HG02623 (cell line): ENCODE measurements around the gene DEFB110.

ENCODE experiments used
- ATAC-seq: cut with Tn5 transposase; IDR thresholded peaks from one replicate; pipeline ENCODE4 v1.9.1; 2021; ENCODE audit warnings: moderate library complexity; ENCODE audit not compliant: unreplicated experiment

The DEFB110 gene

GRCh38 chr6:50021894-50022293, at the start of gene DEFB110:
TSS of gene DEFB110 (minus strand) at chr6:50021994. CDS start at chr6:50021935, 59 bp downstream.
- ATAC-seq = no peak

- no peak for ATAC-seq
Observed at GRCh38 chr6:50070101-50070500, 48.3 kb upstream of the DEFB110 start.

GRCh38 chr6:50062051-50062450, 40.3 kb upstream of the DEFB110 start:
- ATAC-seq = no peak

GRCh38 chr6:50056242-50056641, 34.4 kb upstream of the DEFB110 start:
- ATAC-seq = no peak

- ATAC-seq = no peak
Observed at GRCh38 chr6:50049829-50050228, 28.0 kb upstream of the DEFB110 start, which contains the start of gene DEFB112. TSS of gene DEFB112 (minus strand) at chr6:50049929. CDS start at chr6:50049869, 60 bp downstream.

- ATAC-seq = no peak
Observed at GRCh38 chr6:50047026-50047425, 25.2 kb upstream of the DEFB110 start.

- ATAC-seq = peak; percentile 60
Observed at GRCh38 chr6:50030777-50031562, 9.2 kb upstream of the DEFB110 start.

GRCh38 chr6:50030350-50030749, 8.6 kb upstream of the DEFB110 start:
- no peak for ATAC-seq

- ATAC-seq = no peak
Observed at GRCh38 chr6:50025258-50025657, 3.5 kb upstream of the DEFB110 start.

- ATAC-seq = no peak
Observed at GRCh38 chr6:50007819-50008218, 14.0 kb downstream of the DEFB110 start.

GRCh38 chr6:50003139-50003538, 18.7 kb downstream of the DEFB110 start:
- no peak for ATAC-seq

- ATAC-seq = no peak
Observed at GRCh38 chr6:49995278-49995677, 26.5 kb downstream of the DEFB110 start.

GRCh38 chr6:49988900-49989299, 32.9 kb downstream of the DEFB110 start:
- no peak for ATAC-seq

GRCh38 chr6:49987749-49988148, 34.0 kb downstream of the DEFB110 start:
- no peak for ATAC-seq

- no peak for ATAC-seq
Observed at GRCh38 chr6:49986551-49986950, 35.2 kb downstream of the DEFB110 start.

GRCh38 chr6:49982046-49982445, 39.7 kb downstream of the DEFB110 start:
- no peak for ATAC-seq

GRCh38 chr6:49980898-49981297, 40.9 kb downstream of the DEFB110 start:
- peak; percentile 48 for ATAC-seq

GRCh38 chr6:49979584-49979983, 42.2 kb downstream of the DEFB110 start:
- no peak for ATAC-seq

- peak; percentile 39 for ATAC-seq
Observed at GRCh38 chr6:49978332-49979226, 43.2 kb downstream of the DEFB110 start.

- ATAC-seq = no peak
Observed at GRCh38 chr6:49969605-49970004, 52.2 kb downstream of the DEFB110 start, which contains the start of gene DEFB113. TSS of gene DEFB113 (minus strand) at chr6:49969625. CDS start at chr6:49969625, 0 bp downstream.
